ENCODE results near the gene CACTIN. TPM values are rescaled to one million over a fixed set of nuclear protein-coding genes. Genes with fewer than 3 reads are reported as not detected.

The CACTIN gene
- total and polyA plus RNA-seq, 7 donors = 6.2 to 23.9 (median 20.5) TPM

GRCh38 chr19:3575949-3576673 lies 50.5 kb downstream of the CACTIN start:
- TF ChIP-seq EP300 (IDR thresholded peaks at IDR 0.05) (no peak), CTCF (IDR thresholded peaks at IDR 0.05) (no peak), POLR2AphosphoS5 (IDR thresholded peaks at IDR 0.05) (no peak), POLR2A (IDR thresholded peaks at IDR 0.05) (no peak)
- H3K27me3 ChIP-seq = no peaks in the 10 kb centered on the region
- H3K9me3 ChIP-seq = no peaks in the 10 kb centered on the region
- peak overlapping the region; percentile 1 to 47 (median 36) for H3K4me3 ChIP-seq
- no peaks in the 10 kb centered on the region for H3K36me3 ChIP-seq
- WGBS, 2 donors = 66 to 82% methylated on average over 29 of the region's 29 CpGs
- DNase-seq = no peak
- peak overlapping the region; percentile 69 to 82 (median 74) for H3K27ac ChIP-seq
- intact Hi-C loops (cut with DNase I) = loop anchor here (5.0 kb wide), 1 partner anchor 41 kb away; no protein-coding TSS in a partner anchor
- H3K4me1 ChIP-seq = peaks cover 0 to 55% (median 41%) of the 10 kb centered on the region in 4 donors

GRCh38 chr19:3575260-3575741 lies 51.3 kb downstream of the CACTIN start:
- H3K4me3 ChIP-seq = no peak overlapping the region
- no peak for TF ChIP-seq POLR2A (IDR thresholded peaks at IDR 0.05)
- TF ChIP-seq EP300 (IDR thresholded peaks at IDR 0.05) = no peak
- no peak for TF ChIP-seq POLR2AphosphoS5 (IDR thresholded peaks at IDR 0.05)
- no peak for TF ChIP-seq CTCF (IDR thresholded peaks at IDR 0.05)
- H3K27me3 ChIP-seq = no peaks in the 10 kb centered on the region
- intact Hi-C loops (cut with DNase I) = loop anchor here (5.0 kb wide), 1 partner anchor 42 kb away; no protein-coding TSS in a partner anchor
- H3K36me3 ChIP-seq = no peaks in the 10 kb centered on the region
- WGBS, 2 donors = 89 to 93% methylated on average over 19 of the region's 19 CpGs
- H3K9me3 ChIP-seq = no peaks in the 10 kb centered on the region
- no peak for DNase-seq
- peaks cover 0 to 48% (median 39%) of the 10 kb centered on the region in 4 donors for H3K4me1 ChIP-seq
- no peak overlapping the region for H3K27ac ChIP-seq

GRCh38 chr19:3573858-3574637 lies 52.5 kb downstream of the CACTIN start:
- Histone ChIP-seq H3K9me3 (no peaks in the 10 kb centered on the region), H3K4me3 (peak overlapping the region; percentile 68 to 98 (median 94)), H3K27me3 (no peaks in the 10 kb centered on the region), H3K27ac (peak overlapping the region; percentile 76 to 91 (median 90)), H3K36me3 (no peaks in the 10 kb centered on the region), H3K4me1 (peaks cover 0 to 44% (median 37%) of the 10 kb centered on the region in 4 donors)
- DNase-seq = peak; percentile 89
- TF ChIP-seq CTCF (IDR thresholded peaks at IDR 0.05) (no peak), POLR2AphosphoS5 (IDR thresholded peaks at IDR 0.05) (no peak)
- WGBS, 2 donors = 62 to 64% methylated on average over 55 of the region's 55 CpGs
- intact Hi-C loops (cut with DNase I) = loop anchor here (2.0 kb wide), 1 partner anchor 67 kb away; the partner anchor contains the start of gene FZR1

- intact Hi-C loops (cut with DNase I) = loop anchor here (2.0 kb wide), 1 partner anchor 67 kb away; the partner anchor contains the start of gene FZR1
- H3K27me3 ChIP-seq = no peaks in the 10 kb centered on the region
- H3K4me3 ChIP-seq = peak overlapping the region; percentile 68 to 98 (median 94)
- TF ChIP-seq POLR2A (IDR thresholded peaks at IDR 0.05) (no peak), CTCF (IDR thresholded peaks at IDR 0.05) (no peak), POLR2AphosphoS5 (IDR thresholded peaks at IDR 0.05) (no peak), EP300 (IDR thresholded peaks at IDR 0.05) (no peak)
- no peaks in the 10 kb centered on the region for H3K36me3 ChIP-seq
- 1 to 2% methylated on average over 60 of the region's 60 CpGs for WGBS, 2 donors
- H3K9me3 ChIP-seq = no peaks in the 10 kb centered on the region
- H3K27ac ChIP-seq = peak overlapping the region; percentile 76 to 91 (median 90)
- DNase-seq = peak; percentile 74
- peaks cover 0 to 44% (median 37%) of the 10 kb centered on the region in 4 donors for H3K4me1 ChIP-seq
Observed at GRCh38 chr19:3573162-3573857, 53.3 kb downstream of the CACTIN start.

Data from sigmoid colon (tissue), 7 donors.